GM06990 (cell line): ENCODE results near the gene RANBP17.
"Not testable (repeated sequence)": the region's sequence is repeated elsewhere in the genome, so short reads cannot be mapped to it uniquely, and the experiment has no call there.

Experiments
- DNase-seq: peaks from one replicate; pipeline ENCODE4 v3.0.0-alpha.2; 2011; ENCODE audit not compliant: insufficient read length; ENCODE audit errors: extremely low read depth
- H3K27me3 ChIP-seq: replicated peaks from 2 replicates; pipeline ENCODE4 v1.6.0; 2011; ENCODE audit warnings: low read length; ENCODE audit not compliant: control insufficient read depth, insufficient read depth
- H3K36me3 ChIP-seq: 2 replicates; pipeline ENCODE4 v1.5.1; 2011; ENCODE audit warnings: low read length; ENCODE audit not compliant: control insufficient read depth, insufficient read depth
- H3K4me3 ChIP-seq: replicated peaks from 2 replicates; pipeline ENCODE4 v1.5.1; 2011; ENCODE audit warnings: low read depth, mild to moderate bottlenecking, control low read depth, low read length
- CTCF ChIP-seq: IDR thresholded peaks from 2 replicates; pipeline ENCODE4 v1.5.1; 2011; ENCODE audit warnings: low read length, control low read depth, mild to moderate bottlenecking, inconsistent platforms; ENCODE audit not compliant: insufficient read depth, poor library complexity, severe bottlenecking

The RANBP17 gene

GRCh38 chr5:170903075-170903474 is 41.3 kb downstream of the RANBP17 start:
- Histone ChIP-seq H3K36me3 (no peaks in the 10 kb centered on the region), H3K4me3 (no peak overlapping the region), H3K27me3 (no peaks in the 10 kb centered on the region; the same call in 1 of the 2 replicates)
- DNase-seq: no peak
- no peak for TF ChIP-seq CTCF

GRCh38 chr5:170907758-170908157 is 45.9 kb downstream of the RANBP17 start:
- Histone ChIP-seq H3K27me3 (no peaks in the 10 kb centered on the region; the same call in 1 of the 2 replicates), H3K4me3 (no peak overlapping the region), H3K36me3 (no peaks in the 10 kb centered on the region)
- no peak for TF ChIP-seq CTCF
- DNase-seq: no peak

- no peak for TF ChIP-seq CTCF
- H3K4me3 ChIP-seq: no peak overlapping the region
- H3K36me3 ChIP-seq: no peaks in the 10 kb centered on the region
- no peaks in the 10 kb centered on the region for H3K27me3 ChIP-seq
- DNase-seq: no peak
Measured at GRCh38 chr5:170913573-170913972, 51.8 kb downstream of the RANBP17 start.

- Histone ChIP-seq H3K27me3 (no peaks in the 10 kb centered on the region), H3K36me3 (no peaks in the 10 kb centered on the region), H3K4me3 (no peak overlapping the region)
- no peak for DNase-seq
- TF ChIP-seq CTCF: no peak
Measured at GRCh38 chr5:170917113-170917512, 55.3 kb downstream of the RANBP17 start.

- Histone ChIP-seq H3K4me3 (no peak overlapping the region), H3K27me3 (no peaks in the 10 kb centered on the region), H3K36me3 (no peaks in the 10 kb centered on the region)
- no peak for TF ChIP-seq CTCF
- DNase-seq: no peak
Measured at GRCh38 chr5:170920196-170920595, 58.4 kb downstream of the RANBP17 start.

- H3K4me3 ChIP-seq, DNase-seq, H3K36me3 ChIP-seq, H3K27me3 ChIP-seq: not testable (repeated sequence)
Measured at GRCh38 chr5:170922331-170922730, 60.5 kb downstream of the RANBP17 start.
